ENCODE measurements around the gene NCLN.

NCLN gene

GRCh38 chr19:3178377-3178972 is 7.3 kb upstream of the NCLN start, which contains the start of gene S1PR4:
TSS of gene S1PR4 (plus strand) at chr19:3178769. CDS start at chr19:3178793, 24 bp downstream.
- TF ChIP-seq, protein P1, sequence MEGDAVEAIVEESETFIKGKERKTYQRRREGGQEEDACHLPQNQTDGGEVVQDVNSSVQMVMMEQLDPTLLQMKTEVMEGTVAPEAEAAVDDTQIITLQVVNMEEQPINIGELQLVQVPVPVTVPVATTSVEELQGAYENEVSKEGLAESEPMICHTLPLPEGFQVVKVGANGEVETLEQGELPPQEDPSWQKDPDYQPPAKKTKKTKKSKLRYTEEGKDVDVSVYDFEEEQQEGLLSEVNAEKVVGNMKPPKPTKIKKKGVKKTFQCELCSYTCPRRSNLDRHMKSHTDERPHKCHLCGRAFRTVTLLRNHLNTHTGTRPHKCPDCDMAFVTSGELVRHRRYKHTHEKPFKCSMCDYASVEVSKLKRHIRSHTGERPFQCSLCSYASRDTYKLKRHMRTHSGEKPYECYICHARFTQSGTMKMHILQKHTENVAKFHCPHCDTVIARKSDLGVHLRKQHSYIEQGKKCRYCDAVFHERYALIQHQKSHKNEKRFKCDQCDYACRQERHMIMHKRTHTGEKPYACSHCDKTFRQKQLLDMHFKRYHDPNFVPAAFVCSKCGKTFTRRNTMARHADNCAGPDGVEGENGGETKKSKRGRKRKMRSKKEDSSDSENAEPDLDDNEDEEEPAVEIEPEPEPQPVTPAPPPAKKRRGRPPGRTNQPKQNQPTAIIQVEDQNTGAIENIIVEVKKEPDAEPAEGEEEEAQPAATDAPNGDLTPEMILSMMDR (IDR thresholded peaks at IDR 0.05; ENCODE audit: extremely low read depth, missing control alignments) = no peak
- DNase-seq (ENCODE audit: low spot score) = peak; percentile 85

GRCh38 chr19:3178973-3179738 is 6.6 kb upstream of the NCLN start:
- peak; percentile 55 for DNase-seq (ENCODE audit: low spot score)
- TF ChIP-seq, protein P1 (IDR thresholded peaks at IDR 0.05; ENCODE audit: extremely low read depth, missing control alignments) = no peak

GRCh38 chr19:3179739-3180293 is 5.9 kb upstream of the NCLN start:
- TF ChIP-seq, protein P1 (IDR thresholded peaks at IDR 0.05; ENCODE audit: extremely low read depth, missing control alignments) = no peak
- DNase-seq (ENCODE audit: low spot score) = peak; percentile 60

DNA sequence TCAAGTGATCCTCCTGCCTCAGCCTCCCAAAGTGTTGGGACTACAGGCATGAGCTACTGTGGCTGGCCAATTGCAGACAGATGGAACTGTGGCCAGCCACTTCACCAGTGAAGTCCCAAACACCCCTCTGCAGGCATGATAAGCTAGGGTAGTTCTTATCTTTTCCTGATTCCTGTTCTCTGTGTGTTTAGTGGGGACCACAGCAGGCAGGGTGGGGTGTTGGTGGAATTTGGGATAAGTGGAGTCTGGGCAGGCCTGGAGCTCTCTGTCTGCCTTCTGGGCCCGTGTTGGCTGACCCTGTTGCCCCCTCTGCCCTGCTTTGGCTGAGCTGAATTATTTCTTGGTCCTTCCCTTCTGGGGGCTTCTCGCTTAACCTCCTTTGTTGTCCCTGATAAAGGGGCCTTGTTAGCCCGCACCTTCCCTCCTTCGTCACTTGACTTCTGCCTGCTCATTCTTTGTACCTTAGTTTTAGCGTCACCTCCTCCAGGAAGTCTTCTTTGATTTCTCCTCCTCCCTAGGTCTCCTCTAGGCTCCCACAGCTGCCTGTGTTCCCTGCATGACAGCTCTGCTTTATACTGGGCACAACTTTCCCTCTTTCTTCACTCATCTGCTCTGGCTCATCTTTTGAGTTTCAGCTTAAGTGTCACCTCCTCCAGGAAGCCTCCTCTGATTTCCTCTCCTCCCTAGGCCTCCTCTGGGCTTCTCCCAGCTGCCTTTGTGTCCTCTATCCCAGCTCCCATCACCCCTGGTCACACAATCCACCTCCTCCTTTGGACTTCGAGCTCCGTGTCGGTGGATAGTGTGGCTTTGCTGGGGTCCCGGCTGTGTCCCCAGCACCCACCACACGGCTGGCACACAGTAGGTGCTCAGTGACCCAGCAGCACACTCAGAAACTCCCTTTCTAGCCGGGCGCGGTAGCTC is 1.7 kb upstream of the NCLN start:
- DNase-seq (ENCODE audit: low spot score) = no peak
- TF ChIP-seq, protein P1 (IDR thresholded peaks at IDR 0.05; ENCODE audit: extremely low read depth, missing control alignments) = no peak

- DNase-seq (ENCODE audit: low spot score) = peak; percentile 64
- TF ChIP-seq, protein P1 (IDR thresholded peaks at IDR 0.05; ENCODE audit: extremely low read depth, missing control alignments) = no peak
Observed at GRCh38 chr19:3184847-3185460, 776 bp upstream of the NCLN start.

DNA sequence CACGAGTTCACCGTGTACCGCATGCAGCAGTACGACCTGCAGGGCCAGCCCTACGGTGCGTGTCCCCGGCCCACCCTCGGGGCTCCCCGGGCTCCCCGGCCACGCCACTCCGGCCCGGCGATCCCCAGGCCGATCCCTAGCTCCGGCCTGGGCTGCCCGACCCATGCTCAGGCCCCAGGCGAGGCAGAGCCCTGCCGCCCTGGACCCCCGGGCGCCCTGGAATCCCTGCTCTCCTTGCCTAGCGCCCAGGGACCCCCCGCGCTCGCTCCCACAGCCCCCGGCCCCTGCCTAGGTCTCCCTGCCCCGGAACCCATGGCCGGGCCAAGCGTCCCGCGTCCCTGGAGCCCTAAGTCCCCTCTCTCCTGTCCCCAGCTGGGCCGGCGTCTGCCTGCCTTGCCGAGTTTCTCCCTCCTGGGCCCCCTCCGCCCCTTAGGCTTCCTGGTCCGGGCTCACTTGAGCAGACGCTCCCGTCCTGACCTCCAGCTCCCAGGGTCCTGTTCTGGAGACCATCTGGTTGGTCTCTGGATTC is 494 bp downstream of the NCLN start:
- TF ChIP-seq, protein P1 (IDR thresholded peaks at IDR 0.05; ENCODE audit: extremely low read depth, missing control alignments) = no peak
- DNase-seq (ENCODE audit: low spot score) = no peak
